ENCODE data around the gene NEXMIF. TPM values are rescaled to one million over a fixed set of nuclear protein-coding genes. Genes with fewer than 3 reads are reported as not detected.
"Not testable (repeated sequence)": the region's sequence is repeated elsewhere in the genome, so short reads cannot be mapped to it uniquely, and the experiment has no call there.

Gene NEXMIF
- polyA plus RNA-seq, result under 0.01 to 0.01 TPM (median 0.01 TPM) in 3 replicates
- not detected for polyA plus RNA-seq (2011; ENCODE audit: low read depth)
- polyA plus RNA-seq (2011; cell fraction: cytosol; rRNA removed), result under 0.01 TPM in 1 of 2 replicates, not detected in the other
- polyA plus RNA-seq (2011; cell fraction: nucleus; rRNA removed), result 0.01 TPM in 2 replicates
- polyA plus RNA-seq (2012; ENCODE audit: low replicate concordance), result not detected in 2 replicates
- polyA minus RNA-seq, result not detected in 3 replicates
- polyA minus RNA-seq (2011; cell fraction: cytosol; rRNA and poly(A)+ RNA removed), result not detected
- 0.62 TPM in 1 of 2 replicates, not detected in the other for polyA minus RNA-seq (2011; cell fraction: nucleus; rRNA and poly(A)+ RNA removed)

- no peaks in the 10 kb centered on the region for H3K36me3 ChIP-seq (ENCODE audit: control insufficient read depth in 2 of 2, extremely low read depth in 1 of 2, insufficient read depth in 2 of 2, low read length in 2 of 2)
- no peaks in the 10 kb centered on the region for H3K9me3 ChIP-seq (ENCODE audit: control insufficient read depth, low read depth, low read length)
- H3K4me2 ChIP-seq (ENCODE audit: control insufficient read depth, extremely low read depth, insufficient read depth, low read depth, low read length), result peak within 1 kb of the TSS; percentile 65
- H3K4me1 ChIP-seq (ENCODE audit: control insufficient read depth, extremely low read depth, insufficient read depth, low read length), result no peaks in the 10 kb centered on the region
- TF ChIP-seq CTCF (optimal IDR thresholded peaks at IDR 0.05 in 1 of 3, IDR thresholded peaks at IDR 0.05 in 1 of 3, conservative IDR thresholded peaks at IDR 0.05 in 1 of 3; ENCODE audit: extremely low read depth in 1 of 3, insufficient read depth in 2 of 3, low read length in 3 of 3), result peak in 1 of 3 experiments; percentile 21
- no peak for TF ChIP-seq EZH2 (IDR thresholded peaks at IDR 0.05; ENCODE audit: low read length)
- H2AFZ ChIP-seq (ENCODE audit: control insufficient read depth, low read length), result peak within 1 kb of the TSS; percentile 24
- dilution Hi-C loops (cut with MboI; ENCODE audit: extremely low pct_ligation_motif_present, low sequenced_read_pairs), result no loop called here
- H3K9me1 ChIP-seq (ENCODE audit: control insufficient read depth, extremely low read depth, insufficient read depth, low read length), result no peaks in the 10 kb centered on the region
- H3K4me3 ChIP-seq (ENCODE audit: control insufficient read depth in 2 of 3, extremely low read depth in 1 of 3, insufficient read depth in 2 of 3, low read depth in 1 of 3, low read length in 3 of 3), result peak within 1 kb of the TSS; percentile 9 to 39 (median 27)
- no peaks in the 10 kb centered on the region for H3K79me2 ChIP-seq (ENCODE audit: control insufficient read depth, insufficient read depth, low read length)
- H3K27ac ChIP-seq (ENCODE audit: control insufficient read depth, insufficient read depth, low read length), result no peak within 1 kb of the TSS
- H3K9ac ChIP-seq (ENCODE audit: control insufficient read depth, extremely low read depth, insufficient read depth, low read length), result no peak within 1 kb of the TSS
- no peak for FAIRE-seq
- no peaks in the 10 kb centered on the region for H4K20me1 ChIP-seq (ENCODE audit: control insufficient read depth, extremely low read depth, insufficient read depth, low read length)
- DNase-seq (ENCODE audit: low read depth, low spot score), result no peak
- peaks cover 25% of the 10 kb centered on the region for H3K27me3 ChIP-seq (ENCODE audit: control insufficient read depth, extremely low read depth, insufficient read depth, low read length)
These were observed at the start of gene NEXMIF for GRCh38 chrX:74925225-74926088. Gene NEXMIF (minus strand): TSS chrX:74925452.

GRCh38 chrX:74961962-74962361 is 36.7 kb upstream of the NEXMIF start:
- H2AFZ ChIP-seq (ENCODE audit: control insufficient read depth, low read length); H3K4me1 ChIP-seq (ENCODE audit: control insufficient read depth, extremely low read depth, insufficient read depth, low read length); H3K9me1 ChIP-seq (ENCODE audit: control insufficient read depth, extremely low read depth, insufficient read depth, low read length); H3K36me3 ChIP-seq (ENCODE audit: control insufficient read depth in 2 of 2, extremely low read depth in 1 of 2, insufficient read depth in 2 of 2, low read length in 2 of 2); H3K9me3 ChIP-seq (ENCODE audit: control insufficient read depth, low read depth, low read length); H3K4me2 ChIP-seq (ENCODE audit: control insufficient read depth, extremely low read depth, insufficient read depth, low read depth, low read length); dilution Hi-C loops (cut with MboI; ENCODE audit: extremely low pct_ligation_motif_present, low sequenced_read_pairs); H3K4me3 ChIP-seq (ENCODE audit: control insufficient read depth in 2 of 3, extremely low read depth in 1 of 3, insufficient read depth in 2 of 3, low read depth in 1 of 3, low read length in 3 of 3); H3K27me3 ChIP-seq (ENCODE audit: control insufficient read depth, extremely low read depth, insufficient read depth, low read length); FAIRE-seq; H3K79me2 ChIP-seq (ENCODE audit: control insufficient read depth, insufficient read depth, low read length); H4K20me1 ChIP-seq (ENCODE audit: control insufficient read depth, extremely low read depth, insufficient read depth, low read length); DNase-seq (ENCODE audit: low read depth, low spot score); H3K27ac ChIP-seq (ENCODE audit: control insufficient read depth, insufficient read depth, low read length); H3K9ac ChIP-seq (ENCODE audit: control insufficient read depth, extremely low read depth, insufficient read depth, low read length): not testable (repeated sequence)
